K562 (cell line): ENCODE data around the gene ZKSCAN8. TPM values are rescaled to one million over a fixed set of nuclear protein-coding genes. Genes with fewer than 3 reads are reported as not detected.

Experiments
- ARID3A ChIP-seq: IDR thresholded peaks from 2 replicates; pipeline ENCODE4 v1.6.1; 2012; ENCODE audit warnings: low read depth, low read length, improper control_type of control experiment, borderline replicate concordance
- ATF2 ChIP-seq: sonication (generic); formaldehyde crosslinking; IDR thresholded peaks from 2 replicates; pipeline ENCODE4 v1.8.1; 2022; ENCODE audit warnings: missing genetic modification reagents
- CBX3 ChIP-seq, 2 experiments: IDR thresholded peaks; 1 replicate in 1 of 2; 2 replicates in 1 of 2; pipeline ENCODE4 v1.6.1; 2012; ENCODE audit warnings: inconsistent platforms in 2 of 2, low read length in 2 of 2, borderline replicate concordance in 1 of 2, control low read depth in 1 of 2
- CREB3L1 ChIP-seq: fragments of 450-650 bp; IDR thresholded peaks from 2 replicates; pipeline ENCODE4 v1.6.1; 2014; ENCODE audit warnings: low read depth, mild to moderate bottlenecking, moderate library complexity, borderline replicate concordance
- ESRRB ChIP-seq: fragments of 250-450 bp; sonication (Bioruptor Pico); IDR thresholded peaks from 2 replicates; pipeline ENCODE4 v1.5.0; 2020; ENCODE audit warnings: mild to moderate bottlenecking, moderate library complexity, borderline replicate concordance
- HDAC1 ChIP-seq, 2 experiments: fragments of 450-650 bp; IDR thresholded peaks; 2 replicates each; pipeline ENCODE4 v1.6.1; 2016 to 2017; ENCODE audit warnings: inconsistent platforms in 1 of 2, mild to moderate bottlenecking in 1 of 2, moderate library complexity in 1 of 2
- HLTF ChIP-seq: fragments of 450-650 bp; IDR thresholded peaks from 2 replicates; pipeline ENCODE4 v1.6.1; 2016
- MECOM ChIP-seq: fragments of 250-450 bp; sonication (Bioruptor Pico); IDR thresholded peaks from 2 replicates; pipeline ENCODE4 v1.8.0; 2022; ENCODE audit warnings: inconsistent platforms
- MTA1 ChIP-seq: fragments of 450-650 bp; IDR thresholded peaks from 2 replicates; pipeline ENCODE4 v1.6.1; 2017; ENCODE audit warnings: borderline replicate concordance
- PCBP1 ChIP-seq: fragments of 200-400 bp; formaldehyde crosslinking; IDR thresholded peaks from 2 replicates; pipeline ENCODE4 v1.6.1; 2018; ENCODE audit warnings: mild to moderate bottlenecking, low read depth, low read length; ENCODE audit not compliant: poor library complexity, severe bottlenecking
- POLR2A ChIP-seq: fragments of 450-650 bp; conservative IDR thresholded peaks from 2 replicates; pipeline ENCODE4 v1.6.1; 2016
- RFX1 ChIP-seq: fragments of 450-650 bp; IDR thresholded peaks from 2 replicates; pipeline ENCODE4 v1.6.1; 2016; ENCODE audit warnings: mild to moderate bottlenecking, moderate library complexity
- SAFB2 ChIP-seq: fragments of 200-400 bp; formaldehyde crosslinking; IDR thresholded peaks from 2 replicates; pipeline ENCODE4 v1.6.1; 2018; ENCODE audit warnings: borderline replicate concordance, low read length, low read depth, moderate library complexity; ENCODE audit not compliant: severe bottlenecking
- SNRNP70 ChIP-seq: fragments of 200-400 bp; formaldehyde crosslinking; optimal IDR thresholded peaks from 2 replicates; pipeline ENCODE3; 2017; ENCODE audit warnings: low read depth, low read length
- TAF15 ChIP-seq: fragments of 200-400 bp; formaldehyde crosslinking; IDR thresholded peaks from 2 replicates; pipeline ENCODE4 v1.6.1; 2017; ENCODE audit warnings: mild to moderate bottlenecking, low read depth, low read length, moderate library complexity
- ZBTB7A ChIP-seq: IDR thresholded peaks from 2 replicates; pipeline ENCODE4 v1.6.1; 2011; ENCODE audit warnings: low read depth, mild to moderate bottlenecking, low read length, moderate library complexity, borderline replicate concordance; ENCODE audit not compliant: control insufficient read depth
- ZKSCAN8 ChIP-seq: fragments of 200-800 bp; sonication (Bioruptor generic); IDR thresholded peaks from 2 replicates; pipeline ENCODE4 v1.6.1; 2016; ENCODE audit warnings: missing genetic modification characterization, missing compliant biosample characterization
- ZNF24 ChIP-seq: fragments of 450-650 bp; IDR thresholded peaks from 2 replicates; pipeline ENCODE4 v1.6.1; 2016
- polyA plus RNA-seq, 8 experiments: library from polyadenylated mRNA; depleted of rRNA in 4 of 8; stranded (reverse) in 5 of 8; unstranded in 3 of 8; fragments of >200 nt; fragmentation: Nextera tagmentation in 2 of 8; fragmentation: Illumina TruSeq in 1 of 8; extraction: Ambion mirVana in 2 of 8; extraction: Trizol in 1 of 8; gene quantifications; 2 replicates each; pipeline versions ENCODE4 v1.2.1 to v1.2.3, GENCODE V29; 2011 to 2014; ENCODE audit warnings: inconsistent platforms in 1 of 8, missing spikeins in 1 of 8
- total RNA-seq, 7 experiments: library from RNA; depleted of rRNA in 6 of 7; stranded (reverse); fragments of >200 nt in 6 of 7; fragmentation: Illumina TruSeq in 2 of 7; extraction: Trizol in 2 of 7; gene quantifications; 2 replicates each; pipeline versions ENCODE4 v1.2.1 to v1.2.3, GENCODE V29; 2011 to 2021; ENCODE audit warnings: low replicate concordance in 1 of 7
- TF ChIP-seq, protein P1 (sequence below): sonication (generic); IDR thresholded peaks from 2 replicates; pipeline ENCODE4 v1.6.1; 2016
- TF ChIP-seq, protein P2 (sequence below): sonication (generic); formaldehyde crosslinking; IDR thresholded peaks from 2 replicates; pipeline ENCODE4 v1.8.1; 2023; ENCODE audit warnings: mild to moderate bottlenecking, missing genetic modification reagents, moderate library complexity

The ZKSCAN8 gene
- total and polyA plus RNA-seq, 9 of the 15 experiments (the other 6 are each of a cell fraction or from before 2014, with no cell fraction given) = 3.3 to 37.7 (median 21.7) TPM

DNA sequence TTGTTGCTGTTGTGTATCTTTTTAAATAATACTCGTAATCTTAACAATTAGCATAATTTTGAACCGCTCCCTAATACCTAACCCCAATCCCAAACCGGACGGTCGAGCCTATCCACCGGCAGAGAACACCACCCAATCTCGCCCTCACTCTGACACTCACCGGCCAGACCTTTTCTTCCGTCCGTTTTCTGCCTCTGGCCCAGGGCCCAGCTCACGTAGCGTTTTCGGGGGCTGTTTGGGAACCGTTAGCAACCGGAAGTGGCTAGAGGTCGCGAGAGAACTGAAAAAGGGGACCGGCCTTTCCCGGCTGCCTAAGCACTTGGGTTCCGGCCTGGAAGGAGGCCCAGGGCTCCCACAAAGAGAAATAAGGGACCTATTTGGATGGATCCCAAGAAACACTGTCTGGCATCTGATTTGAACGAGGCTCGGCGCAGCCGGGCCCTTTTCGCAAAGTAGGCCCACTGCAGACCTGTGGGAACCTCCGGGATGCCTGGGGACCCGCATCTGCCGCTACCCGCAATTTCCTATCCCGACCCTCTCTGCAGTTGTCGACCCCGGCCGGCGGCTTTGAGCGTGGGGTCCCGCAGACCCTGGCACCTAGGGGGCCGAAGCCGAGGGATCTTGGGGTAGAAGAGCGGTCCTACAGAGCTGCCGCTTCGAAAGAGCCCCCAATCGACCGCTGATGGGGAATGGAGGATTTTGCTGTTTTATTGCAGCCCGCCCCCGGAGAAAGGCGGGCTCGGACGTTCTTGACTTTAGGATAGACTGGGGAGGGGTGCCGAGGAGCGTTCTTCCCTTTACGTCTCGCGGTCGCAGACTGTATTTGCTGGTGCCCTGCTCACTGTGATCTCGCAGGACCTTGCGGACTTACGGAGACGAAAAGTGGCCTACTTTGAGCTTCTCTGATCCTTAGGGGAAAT, 4.8 kb upstream of the ZKSCAN8 start (continued):
- TF ChIP-seq PCBP1 (peak; percentile 47), SAFB2 (no peak), ARID3A (peak; percentile 83; the same call in 1 of the 2 replicates), ZNF24 (peak; percentile 80), POLR2A (peak; percentile 93), RFX1 (0 out of 2 replicates have a peak, but pooled peaks have one; percentile 31), ESRRB (CRISPR knock-in tag) (no peak), MTA1 (0 out of 2 replicates have a peak, but pooled peaks have one; percentile 67), ZBTB7A (peak; percentile 90), ZKSCAN8 (no peak), TAF15 (no peak), HDAC1 (IDR thresholded peaks at IDR 0.05) (peak; percentile 54 to 85; a peak in 2 of 4 replicates), CREB3L1 (peak; percentile 79), CBX3 (IDR thresholded peaks at IDR 0.05; ENCODE audit: borderline replicate concordance in 1 of 2, low read length in 2 of 2) (peak in 1 of 2 experiments; percentile 98; a peak in 2 of 3 replicates), HLTF (0 out of 2 replicates have a peak, but pooled peaks have one; percentile 72), MECOM (CRISPR knock-in tag) (peak; percentile 31; the same call in 1 of the 2 replicates), ATF2 (CRISPR knock-in tag) (no peak), SNRNP70 (no peak)
- TF ChIP-seq, protein P1, sequence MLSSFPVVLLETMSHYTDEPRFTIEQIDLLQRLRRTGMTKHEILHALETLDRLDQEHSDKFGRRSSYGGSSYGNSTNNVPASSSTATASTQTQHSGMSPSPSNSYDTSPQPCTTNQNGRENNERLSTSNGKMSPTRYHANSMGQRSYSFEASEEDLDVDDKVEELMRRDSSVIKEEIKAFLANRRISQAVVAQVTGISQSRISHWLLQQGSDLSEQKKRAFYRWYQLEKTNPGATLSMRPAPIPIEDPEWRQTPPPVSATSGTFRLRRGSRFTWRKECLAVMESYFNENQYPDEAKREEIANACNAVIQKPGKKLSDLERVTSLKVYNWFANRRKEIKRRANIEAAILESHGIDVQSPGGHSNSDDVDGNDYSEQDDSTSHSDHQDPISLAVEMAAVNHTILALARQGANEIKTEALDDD = 0 out of 2 replicates have a peak, but pooled peaks have one; percentile 27
- TF ChIP-seq, protein P2, sequence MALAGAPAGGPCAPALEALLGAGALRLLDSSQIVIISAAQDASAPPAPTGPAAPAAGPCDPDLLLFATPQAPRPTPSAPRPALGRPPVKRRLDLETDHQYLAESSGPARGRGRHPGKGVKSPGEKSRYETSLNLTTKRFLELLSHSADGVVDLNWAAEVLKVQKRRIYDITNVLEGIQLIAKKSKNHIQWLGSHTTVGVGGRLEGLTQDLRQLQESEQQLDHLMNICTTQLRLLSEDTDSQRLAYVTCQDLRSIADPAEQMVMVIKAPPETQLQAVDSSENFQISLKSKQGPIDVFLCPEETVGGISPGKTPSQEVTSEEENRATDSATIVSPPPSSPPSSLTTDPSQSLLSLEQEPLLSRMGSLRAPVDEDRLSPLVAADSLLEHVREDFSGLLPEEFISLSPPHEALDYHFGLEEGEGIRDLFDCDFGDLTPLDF (CRISPR knock-in tag) = peak; percentile 84; the same call in 1 of the 2 replicates
